Stimulated activated CD4-positive, alpha-beta T cell treated with anti-CD3 and anti-CD28 coated beads, TNF-alpha, amount 100 ng/mL, for 48 hours (primary cell): Measurements from ENCODE around the gene NTSR1.

ENCODE experiments used
- DNase-seq, 3 donors: peaks; one replicate each; pipeline ENCODE4 v3.0.0-alpha.2; 2020; ENCODE audit warnings: low read depth in 3 of 3

NTSR1 gene

GRCh38 chr20:62771396-62772102 lies 62.9 kb downstream of the NTSR1 start:
- no peak for DNase-seq

DNA sequence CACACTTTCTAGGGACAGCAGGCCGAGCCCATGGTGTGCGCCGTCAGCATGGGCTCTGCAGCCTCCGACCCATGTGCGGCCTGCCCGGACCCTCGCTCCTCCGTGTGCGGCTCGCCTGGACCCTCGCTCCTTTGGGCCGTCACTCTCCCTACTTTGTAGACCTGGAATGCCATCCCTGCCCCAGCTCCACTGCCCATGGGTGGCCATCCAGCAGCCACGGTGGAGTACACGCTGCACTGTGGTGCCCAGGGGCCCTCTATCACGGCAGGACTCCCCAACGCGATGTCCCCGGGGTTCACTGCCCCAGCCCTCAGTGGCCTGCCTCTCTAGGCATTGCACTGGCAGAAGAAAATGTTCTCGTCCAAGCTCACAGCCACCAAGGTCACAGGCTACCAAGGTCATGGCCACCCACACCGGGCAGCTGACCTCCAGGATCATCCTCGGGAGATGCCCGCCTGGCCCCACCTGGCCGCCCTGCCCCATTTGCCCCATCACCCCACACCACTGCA lies 63.5 kb downstream of the NTSR1 start:
- DNase-seq, result no peak

GRCh38 chr20:62772619-62772989 lies 64.0 kb downstream of the NTSR1 start:
- no peak for DNase-seq

GRCh38 chr20:62772990-62773844 lies 64.6 kb downstream of the NTSR1 start:
- DNase-seq, result no peak

DNA sequence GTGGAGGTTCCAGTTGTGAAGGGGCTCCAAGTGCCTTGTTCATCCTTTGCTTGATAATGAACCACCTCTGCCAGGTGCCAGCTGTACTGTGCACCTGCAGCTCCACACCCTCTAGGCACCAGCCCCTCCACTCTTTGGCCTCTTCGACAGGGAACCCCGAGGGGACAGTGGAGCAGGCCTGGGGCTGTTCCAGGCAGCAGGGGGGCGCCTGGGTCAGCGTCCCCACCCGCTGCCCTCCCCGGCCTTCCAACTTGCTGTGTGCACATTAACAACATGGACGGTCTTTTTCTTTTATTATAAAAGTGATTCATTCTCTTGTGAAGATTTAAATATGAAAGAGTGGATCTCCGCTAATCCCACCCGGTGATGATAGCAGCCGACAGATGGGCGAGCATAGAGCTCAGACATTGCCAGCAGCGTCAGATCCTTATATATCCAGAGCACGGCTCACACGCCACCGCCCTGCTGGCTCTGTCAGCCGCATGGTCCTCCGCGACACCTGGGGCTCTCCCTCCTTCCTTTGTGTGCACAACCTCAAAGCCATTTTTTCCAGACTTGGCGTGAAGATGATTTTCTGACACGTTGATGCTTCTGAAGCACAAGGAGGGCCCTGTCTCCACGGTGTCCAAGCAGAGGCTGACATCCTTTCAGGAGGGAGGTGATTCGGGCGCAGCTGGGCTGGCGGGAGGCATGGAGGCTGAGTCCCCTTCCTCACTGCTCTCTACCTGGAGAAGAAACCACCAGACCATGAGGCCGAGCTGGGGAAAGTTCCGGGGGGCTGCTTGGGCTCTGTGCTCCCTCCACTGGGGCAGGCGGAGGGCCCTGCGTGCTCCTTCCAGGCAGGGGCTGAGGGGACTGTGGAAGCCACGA lies 65.4 kb downstream of the NTSR1 start:
- DNase-seq, result no peak

DNA sequence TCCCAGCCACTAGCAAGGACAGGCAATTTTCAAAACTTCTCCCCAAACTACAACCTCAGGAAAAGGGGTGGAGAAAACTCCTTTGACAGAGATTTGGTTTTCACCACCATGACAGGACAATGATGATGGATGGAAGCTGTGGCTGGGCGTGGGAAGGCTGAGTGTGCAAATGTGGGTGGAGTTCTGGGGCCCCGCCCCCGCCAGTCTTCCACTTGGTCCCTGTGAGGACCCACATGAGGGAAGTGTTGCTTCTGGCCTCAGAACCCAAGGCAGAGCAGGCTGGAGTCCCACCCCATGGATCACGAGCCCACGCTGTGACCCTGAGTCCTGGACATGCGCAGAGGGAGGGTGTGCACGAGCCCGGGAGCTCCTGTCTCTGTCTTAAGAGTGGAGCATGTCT lies 66.1 kb downstream of the NTSR1 start:
- no peak for DNase-seq

DNA sequence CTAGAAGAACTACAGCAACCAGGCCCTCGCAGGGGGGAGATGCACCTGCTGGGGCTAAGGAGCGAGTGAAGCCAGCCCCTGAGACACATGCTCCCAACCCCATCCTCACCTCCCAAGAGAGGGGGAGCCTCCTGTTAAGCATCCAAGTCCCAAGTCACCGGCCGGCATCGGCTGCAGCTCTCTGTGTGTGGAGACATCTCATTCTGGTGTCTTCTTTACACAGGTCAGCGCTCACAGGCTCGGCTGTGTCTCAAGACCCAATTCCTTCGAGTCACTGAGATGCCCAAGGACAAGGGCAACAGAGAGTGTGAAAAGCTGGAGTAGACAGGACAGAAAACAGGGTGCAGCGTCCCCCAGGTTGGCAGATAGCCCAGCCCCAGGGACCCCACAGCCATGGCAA lies 66.6 kb downstream of the NTSR1 start:
- DNase-seq, result no peak

DNA sequence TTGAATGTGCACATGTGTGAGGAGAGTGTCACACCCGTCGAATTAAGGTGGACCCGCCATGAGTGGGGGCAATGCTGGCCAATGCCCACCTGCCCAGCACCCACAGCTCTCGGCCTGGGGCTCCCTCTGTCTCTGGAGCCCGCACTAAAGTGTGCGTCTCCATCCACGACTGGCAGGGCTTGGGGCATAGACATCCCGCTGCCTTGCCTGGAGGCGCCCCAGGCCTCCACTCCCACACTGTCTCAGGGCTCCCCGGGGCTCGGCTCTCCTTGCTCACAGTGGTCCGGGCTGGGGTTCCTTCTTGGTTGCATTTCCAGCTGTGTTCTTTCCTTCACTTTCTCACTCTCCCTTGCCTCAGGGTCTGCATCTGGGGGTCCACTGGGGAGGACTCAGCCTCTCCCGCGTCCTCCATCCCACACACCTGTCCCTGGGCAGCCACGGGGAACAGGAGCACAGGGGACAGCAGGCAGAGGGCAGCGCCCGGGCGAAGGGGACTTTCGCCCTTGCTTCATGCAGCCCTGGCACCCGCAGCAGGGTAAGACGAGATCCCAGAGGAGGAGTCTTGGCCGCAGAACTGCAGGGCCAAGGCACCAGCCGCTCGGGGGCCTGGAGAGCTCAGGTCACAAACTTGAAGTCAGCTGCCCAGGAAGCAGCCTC lies 67.5 kb downstream of the NTSR1 start:
- no peak for DNase-seq

DNA sequence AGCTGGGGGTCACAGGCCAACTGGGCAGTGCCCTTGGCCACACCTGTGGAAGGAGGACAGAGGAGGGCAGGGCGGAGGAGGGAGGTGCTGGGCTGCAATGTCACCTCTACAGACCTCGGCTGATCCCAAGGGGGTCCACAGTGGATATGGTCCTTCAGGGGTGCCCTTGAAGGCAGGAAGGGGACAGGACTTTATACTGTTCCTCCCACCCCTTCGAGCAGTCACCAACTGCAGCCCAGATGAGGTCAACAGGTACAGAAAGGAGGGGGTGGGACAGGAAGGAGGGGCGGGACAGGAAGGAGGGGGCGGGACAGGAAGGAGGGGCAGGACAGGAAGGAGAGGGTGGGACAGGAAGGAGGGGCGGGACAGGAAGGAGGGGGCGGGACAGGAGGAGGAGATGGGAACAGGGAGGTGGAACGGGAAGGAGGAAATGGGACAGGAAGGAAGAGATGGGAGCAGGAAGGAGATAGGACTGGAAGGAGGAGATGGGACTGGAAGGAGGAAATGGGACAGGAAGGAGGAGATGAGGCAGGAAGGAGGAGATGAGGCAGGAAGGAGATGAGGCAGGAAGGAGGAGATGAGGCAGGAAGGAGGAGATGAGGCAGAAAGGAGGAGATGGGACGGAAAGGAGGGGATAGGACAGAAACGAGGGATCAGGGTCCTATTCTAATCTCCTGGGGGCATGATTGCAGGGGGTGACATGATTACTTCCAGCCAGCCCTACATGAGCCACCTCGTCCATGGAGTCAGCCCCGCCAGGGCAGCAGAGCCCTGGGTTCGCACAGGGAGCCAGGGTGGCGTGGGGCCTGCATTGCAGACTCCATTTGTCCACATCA lies 68.3 kb downstream of the NTSR1 start:
- DNase-seq, result peak in 2 of 3 donors; percentile 42 to 51

- DNase-seq, result no peak
These were observed 68.8 kb downstream of the NTSR1 start for GRCh38 chr20:62777528-62777830.

GRCh38 chr20:62778058-62778457 lies 69.4 kb downstream of the NTSR1 start:
- DNase-seq, result no peak

DNA sequence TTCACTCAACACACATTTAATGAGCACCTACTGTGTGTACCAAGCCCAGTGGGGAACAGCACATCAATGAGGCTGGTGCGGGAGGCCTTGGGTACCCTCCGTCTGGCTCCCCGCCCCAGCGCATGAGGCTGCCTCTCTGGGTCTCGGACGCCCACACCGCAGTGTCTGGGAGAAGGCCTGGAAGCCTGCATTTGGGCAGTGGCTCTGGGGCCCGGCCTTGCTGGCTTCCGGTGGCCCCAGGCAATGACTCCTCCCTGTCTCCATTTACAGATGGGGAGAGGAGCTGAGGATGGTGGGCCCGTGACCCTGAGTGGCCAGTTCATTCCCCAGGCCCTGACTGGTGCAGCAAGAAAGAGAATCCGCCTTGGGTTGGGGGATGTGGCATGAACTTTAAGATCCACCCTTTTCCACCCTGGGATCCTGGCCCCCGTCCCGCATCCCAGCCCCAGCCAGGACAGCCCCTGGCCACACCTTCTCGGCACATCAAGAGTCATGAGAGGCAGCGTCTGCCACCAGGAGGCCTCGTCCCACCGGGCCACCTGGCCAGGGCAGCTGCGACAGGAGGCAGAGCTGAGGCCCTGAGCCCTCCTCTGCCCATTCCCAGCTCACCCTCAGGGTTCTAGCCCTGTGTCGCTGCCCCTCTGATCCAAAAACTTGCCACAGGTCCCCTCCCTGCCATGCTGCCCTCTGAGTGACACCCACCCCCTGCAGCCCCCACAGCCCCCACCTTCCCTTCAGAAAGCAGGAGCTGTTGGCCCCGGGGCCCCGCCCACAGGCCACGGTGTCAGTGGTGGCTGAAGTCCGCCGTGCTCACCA lies 70.2 kb downstream of the NTSR1 start:
- no peak for DNase-seq

DNA sequence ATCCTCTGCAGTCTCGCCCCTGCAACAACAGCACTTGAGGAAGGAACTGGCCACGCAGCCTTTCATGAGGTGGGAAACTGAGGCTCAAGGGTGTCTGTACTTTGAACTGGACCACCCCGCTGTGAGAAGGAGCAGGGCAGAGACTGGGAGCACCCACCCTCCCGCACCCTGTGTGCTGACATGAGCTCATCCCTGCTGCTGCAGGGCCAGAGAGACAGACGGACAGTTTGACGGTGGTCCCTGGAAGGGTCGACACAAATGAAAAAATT lies 70.7 kb downstream of the NTSR1 start:
- DNase-seq, result no peak

DNA sequence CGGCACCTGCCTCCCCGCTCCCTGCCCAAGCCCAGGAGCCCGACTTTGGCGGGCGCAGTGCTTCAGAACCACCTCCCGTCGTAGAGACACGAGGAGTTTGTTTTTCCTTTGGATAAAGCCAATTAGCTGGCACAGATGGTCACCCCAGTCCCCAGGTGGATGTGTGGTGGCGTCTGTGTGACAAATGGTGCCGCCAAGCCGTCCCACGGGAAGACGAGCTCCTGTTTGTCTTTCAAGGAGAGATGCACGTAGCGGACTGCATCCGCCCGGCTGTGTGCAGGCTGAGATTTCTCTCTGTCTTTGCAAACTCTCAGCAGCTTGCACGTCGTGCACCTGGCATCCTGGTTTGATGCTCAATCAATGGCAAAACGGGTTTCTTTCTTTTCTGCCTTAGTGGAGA lies 71.6 kb downstream of the NTSR1 start:
- no peak for DNase-seq

DNA sequence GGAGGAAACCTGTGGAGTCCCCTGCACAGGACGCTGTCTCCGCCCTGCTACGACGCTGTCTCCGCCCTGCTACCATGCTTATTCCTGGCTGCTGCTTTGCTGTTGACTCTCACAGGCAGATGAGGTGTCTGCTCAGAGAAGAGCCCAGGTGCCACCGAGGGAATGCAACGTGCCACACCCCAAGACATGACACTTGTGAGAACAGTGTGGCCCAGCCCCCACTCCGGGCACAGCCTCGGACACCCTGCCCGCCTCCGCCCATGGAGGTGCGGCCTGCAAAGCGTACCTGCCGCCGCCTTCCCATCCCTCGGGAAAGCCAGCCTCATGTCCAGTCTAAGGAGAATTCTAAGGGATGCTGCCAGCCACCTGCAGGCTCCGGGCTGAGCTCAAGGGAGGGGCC lies 72.1 kb downstream of the NTSR1 start:
- no peak for DNase-seq

DNA sequence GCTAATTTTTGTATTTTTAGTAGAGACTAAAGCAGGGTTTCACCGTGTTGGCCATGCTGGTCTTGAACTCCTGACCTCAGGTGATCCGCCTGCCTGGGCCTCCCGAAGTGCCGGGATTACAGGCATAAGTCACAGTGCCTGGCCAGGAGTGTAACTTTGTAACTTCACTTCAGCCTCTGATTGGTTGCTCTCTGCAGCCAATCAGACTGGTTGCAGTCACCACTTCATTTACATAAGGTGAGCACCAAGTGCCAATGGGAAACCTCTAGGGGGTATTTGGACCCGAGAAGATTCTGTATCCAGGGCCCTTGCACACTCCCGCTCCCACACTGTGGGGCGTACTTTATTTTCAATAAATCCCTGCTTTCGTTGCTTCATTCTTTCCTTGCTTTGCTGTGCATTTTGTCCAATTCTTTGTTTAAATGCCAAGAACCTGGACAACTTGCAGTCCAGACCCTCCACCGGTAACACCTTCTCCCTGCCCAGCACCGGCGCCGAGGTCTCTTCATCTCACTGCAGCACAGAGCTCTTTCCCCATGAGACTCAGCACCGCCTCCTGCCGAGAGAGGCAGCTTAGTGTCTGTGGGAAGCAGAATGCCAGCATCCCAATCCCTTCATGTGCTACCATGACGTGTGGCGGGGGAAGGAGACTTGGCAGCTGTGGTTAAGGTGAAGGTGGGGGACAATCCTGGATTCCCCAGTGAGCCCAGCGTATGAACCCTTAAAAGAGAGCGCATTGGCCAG lies 73.7 kb downstream of the NTSR1 start:
- DNase-seq, result no peak

GRCh38 chr20:62782893-62783278 lies 74.2 kb downstream of the NTSR1 start:
- DNase-seq, result no peak

- DNase-seq, result no peak
These were observed 75.9 kb downstream of the NTSR1 start for GRCh38 chr20:62784497-62784896.

DNA sequence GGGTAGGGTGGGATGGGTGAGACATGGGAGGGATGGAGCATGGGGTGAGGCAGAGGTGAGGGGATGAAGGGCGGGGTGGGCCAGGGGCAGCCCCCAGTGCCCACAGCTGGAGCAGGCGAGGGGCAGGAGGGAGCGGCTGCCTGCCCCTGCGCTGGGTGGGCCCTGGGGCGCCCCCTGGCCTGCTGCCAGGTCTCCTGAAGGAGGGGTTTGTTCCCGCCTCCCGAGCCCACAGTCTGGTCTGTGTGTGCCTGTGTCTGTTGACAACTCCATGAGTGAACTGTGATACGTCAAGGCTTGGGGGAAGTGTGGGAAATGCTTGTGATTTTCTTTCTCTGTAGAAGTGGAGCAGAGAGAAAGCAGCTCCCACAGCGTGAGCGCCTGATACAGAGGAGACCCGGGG lies 76.8 kb downstream of the NTSR1 start:
- no peak for DNase-seq

DNA sequence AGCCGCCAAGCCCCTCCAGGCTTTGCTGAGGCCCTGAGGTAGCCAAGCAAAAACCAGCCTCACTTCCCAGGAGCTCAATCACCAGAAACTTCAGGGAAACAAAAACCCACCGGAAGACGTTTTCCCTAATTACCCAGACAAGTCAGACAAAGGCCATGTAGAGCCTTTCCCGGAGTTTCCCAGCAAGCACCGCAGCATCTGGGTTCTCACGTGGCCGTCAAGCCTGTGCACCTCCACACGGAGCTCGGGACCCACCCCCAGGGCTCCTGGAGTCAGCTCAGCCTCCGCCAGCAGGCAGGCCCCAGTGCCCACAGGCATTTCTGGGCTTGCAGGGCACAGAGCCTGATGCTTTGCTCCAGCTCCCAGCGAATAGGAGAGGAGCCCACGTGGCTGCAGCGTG lies 77.5 kb downstream of the NTSR1 start:
- DNase-seq, result no peak
